NCI-H748 (cell line): ENCODE results near the gene ANGEL2.

Experiments used
- DNase-seq: peaks from one replicate; lab custom pipeline; 2025; ENCODE audit not compliant: unreplicated experiment; lab: John Stamatoyannopoulos, UW

ANGEL2 gene

GRCh38 chr1:212954514-212954913 lies 61.2 kb downstream of the ANGEL2 start:
- DNase-seq = no peak

GRCh38 chr1:212953321-212953720 lies 62.3 kb downstream of the ANGEL2 start:
- DNase-seq = no peak

- no peak for DNase-seq
These were observed 63.1 kb downstream of the ANGEL2 start for GRCh38 chr1:212952641-212952976.

- DNase-seq = no peak
These were observed 63.6 kb downstream of the ANGEL2 start for GRCh38 chr1:212951947-212952640.

- peak; percentile 29 for DNase-seq
These were observed 64.3 kb downstream of the ANGEL2 start for GRCh38 chr1:212951126-212951946.

- DNase-seq = peak; percentile 91
These were observed 65.2 kb downstream of the ANGEL2 start, which contains the start of gene VASH2 for GRCh38 chr1:212950243-212951125. TSS of gene VASH2 (plus strand) at chr1:212950541. CDS start at chr1:212951543, 1,002 bp downstream.

- no peak for DNase-seq
These were observed 65.9 kb downstream of the ANGEL2 start for GRCh38 chr1:212949771-212950170.

GRCh38 chr1:212946872-212947271 lies 68.8 kb downstream of the ANGEL2 start:
- no peak for DNase-seq

GRCh38 chr1:212945463-212946160 lies 70.1 kb downstream of the ANGEL2 start:
- no peak for DNase-seq

- no peak for DNase-seq
These were observed 70.6 kb downstream of the ANGEL2 start for GRCh38 chr1:212945056-212945455.

GRCh38 chr1:212944229-212944901 lies 71.3 kb downstream of the ANGEL2 start:
- no peak for DNase-seq

- DNase-seq = no peak
These were observed 72.3 kb downstream of the ANGEL2 start for GRCh38 chr1:212943393-212943710.

GRCh38 chr1:212942679-212943392 lies 72.8 kb downstream of the ANGEL2 start:
- DNase-seq = no peak
